Uterus (tissue), 2 donors: ENCODE measurements around the gene TNIP1.

Experiments
- CTCF ChIP-seq, 4 experiments: fragments of 200-600 bp in 2 of 4; fragments of 450-650 bp in 2 of 4; sonication (generic) in 2 of 4; IDR thresholded peaks; one replicate each; pipeline ENCODE4 v1.5.1; 2016 to 2019; ENCODE audit warnings: antibody characterized with exemption in 4 of 4, mild to moderate bottlenecking in 2 of 4, moderate library complexity in 1 of 4
- POLR2A ChIP-seq, 2 donors: fragments of 450-650 bp; IDR thresholded peaks; one replicate each; pipeline ENCODE4 v1.6.1; 2016; ENCODE audit warnings: antibody characterized with exemption in 2 of 2, mild to moderate bottlenecking in 1 of 2, moderate library complexity in 1 of 2

DNA sequence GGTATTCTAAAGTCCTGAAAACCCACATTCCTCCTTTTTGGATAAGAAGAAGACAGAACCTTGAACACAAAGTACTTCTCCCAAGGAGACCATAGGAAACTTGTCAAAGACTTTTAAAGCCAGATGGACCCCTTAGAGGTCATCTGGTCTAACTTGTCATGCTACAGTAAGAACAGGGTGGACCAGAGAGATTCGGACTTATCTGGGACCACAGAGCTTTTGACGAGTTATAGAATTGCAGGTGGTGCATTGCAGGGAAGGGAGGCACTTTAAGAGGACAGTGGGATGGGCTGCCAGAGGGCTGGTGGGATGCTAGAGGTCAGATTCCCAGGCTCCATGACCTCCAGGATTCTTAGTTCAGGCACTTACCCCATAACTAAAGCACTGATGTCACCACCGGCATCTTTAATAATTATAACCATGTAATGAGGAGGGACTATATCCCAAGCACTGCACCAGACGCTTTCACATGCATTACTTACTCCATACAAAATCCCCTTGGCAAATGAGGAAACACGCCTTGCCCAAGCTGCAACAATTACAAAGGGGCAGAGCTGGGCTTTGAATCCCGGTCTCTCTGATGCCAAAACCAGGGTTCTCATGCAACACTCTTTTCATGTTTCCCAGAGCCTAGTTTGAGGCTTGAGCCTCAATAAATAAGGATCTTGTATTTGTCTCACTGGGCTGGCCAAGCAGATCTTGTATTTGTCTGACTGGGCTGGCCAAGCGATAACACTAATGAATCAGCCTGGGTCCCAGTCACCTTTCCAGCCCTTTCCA, 73.2 kb downstream of the TNIP1 start:
- TF ChIP-seq CTCF (IDR thresholded peaks at IDR 0.05) (no peak), POLR2A (IDR thresholded peaks at IDR 0.05) (no peak)
